Activated B cell treated with CpG ODN at 0.5 μM for 24 hours (primary cell): ENCODE results near the gene TPCN1. TPM values are rescaled to one million over a fixed set of nuclear protein-coding genes. Genes with fewer than 3 reads are reported as not detected.

ENCODE experiments used
- ATAC-seq: fragments of 200-7000 bp; cut with Tn5 transposase; one replicate; pipeline ENCODE4 v1.10.0; 2021; ENCODE audit warnings: low read depth, mild to moderate bottlenecking, moderate library complexity
- CTCF ChIA-PET: fragments of 350-600 bp; sonication (Branson Sonifier 250); formaldehyde crosslinking; loops from one replicate; lab custom pipeline; 2021; ENCODE audit warnings: antibody characterized with exemption; lab: Charles Lee
- POLR2A ChIA-PET: fragments of 350-600 bp; sonication (Branson Sonifier 250); formaldehyde crosslinking; loops from one replicate; lab custom pipeline; 2021; ENCODE audit warnings: antibody characterized with exemption; lab: Charles Lee
- DNase-seq: peaks from one replicate; pipeline ENCODE4 v3.0.0; 2022
- H3K27ac Mint-ChIP-seq: one replicate; pipeline ENCODE4 v1.8.0; 2020; ENCODE audit warnings: mixed read lengths
- H3K27me3 Mint-ChIP-seq: one replicate; pipeline ENCODE4 v1.8.0; 2021; ENCODE audit warnings: mixed read lengths
- H3K36me3 Mint-ChIP-seq: one replicate; pipeline ENCODE4 v1.8.0; 2021; ENCODE audit warnings: low read depth, mixed read lengths
- H3K4me1 Mint-ChIP-seq: one replicate; pipeline ENCODE4 v1.8.0; 2021; ENCODE audit warnings: mixed read lengths
- H3K4me3 Mint-ChIP-seq: one replicate; pipeline ENCODE4 v1.8.0; 2020; ENCODE audit warnings: mild to moderate bottlenecking, mixed read lengths
- H3K9me3 Mint-ChIP-seq: one replicate; pipeline ENCODE4 v1.8.0; 2020; ENCODE audit warnings: mixed read lengths
- CTCF ChIP-seq: fragments of 200-600 bp; IDR thresholded peaks from one replicate; pipeline ENCODE4 v1.8.0; 2022; ENCODE audit warnings: antibody characterized with exemption, mild to moderate bottlenecking
- intact Hi-C: fragments of 100-400 bp; cut with micrococcal nuclease; formaldehyde crosslinking; loops from one replicate; pipeline ENCODE4 v1.15.1; 2024
- total RNA-seq: library from RNA; stranded (reverse); gene quantifications from 2 replicates; pipeline ENCODE4 v1.2.3, GENCODE V29; 2022

The TPCN1 gene
- total RNA-seq, 1 donor from 2014 or later = 126 TPM

DNA sequence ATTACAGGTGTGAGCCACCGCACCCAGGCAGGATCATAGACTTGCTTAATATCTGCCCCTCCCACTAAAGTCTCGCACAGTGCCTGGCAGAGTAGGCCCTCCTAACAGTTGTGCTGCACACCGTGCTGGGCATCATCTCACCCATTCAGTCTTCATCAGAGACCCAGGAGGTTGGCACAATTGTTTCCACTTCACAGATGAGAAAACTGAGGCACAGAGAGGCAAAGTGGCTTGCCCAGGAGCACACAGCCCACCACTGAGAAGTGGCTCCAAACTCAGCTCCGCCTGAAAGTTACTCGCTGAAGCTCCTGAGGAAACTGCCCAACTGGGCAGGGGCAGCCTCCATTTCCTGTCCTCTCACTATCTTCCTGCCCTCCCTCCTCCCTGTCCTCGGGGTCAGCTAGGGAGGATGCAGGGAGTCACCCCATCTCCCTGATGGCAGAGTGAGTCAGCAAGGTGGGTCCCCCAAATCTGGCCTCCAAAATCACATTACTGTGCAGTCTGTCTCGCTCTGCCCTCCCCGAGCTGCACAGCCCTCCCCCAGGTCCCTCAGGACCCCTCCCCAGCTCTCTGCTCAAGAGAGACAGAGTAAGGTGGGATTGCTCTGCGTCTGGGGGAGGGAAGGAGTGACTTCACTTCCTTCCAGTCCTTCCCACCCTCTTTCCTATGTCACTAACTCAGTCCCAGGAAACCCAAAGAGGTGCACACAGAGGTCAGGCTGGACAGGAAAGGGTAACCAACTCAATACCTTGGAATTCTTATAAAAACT, 107.9 kb downstream of the TPCN1 start:
- Mint-ChIP-seq H3K36me3 (peaks cover 30% of the 10 kb centered on the region), H3K4me1 (peaks cover 25% of the 10 kb centered on the region), H3K27me3 (no peaks in the 10 kb centered on the region), H3K27ac (no peak overlapping the region), H3K4me3 (no peak overlapping the region), H3K9me3 (no peaks in the 10 kb centered on the region)
- no peak for TF ChIP-seq CTCF
- POLR2A ChIA-PET = interaction anchor here (0.7 kb wide), 1 partner anchor 12 kb away, joined by 3 read pairs; no protein-coding TSS in a partner anchor
- CTCF ChIA-PET = no interaction called here
- ATAC-seq = no peak
- intact Hi-C loops = no loop called here
- no peak for DNase-seq

GRCh38 chr12:113329791-113330417, 108.6 kb downstream of the TPCN1 start:
- DNase-seq = no peak
- POLR2A ChIA-PET = no interaction called here
- peaks cover 31% of the 10 kb centered on the region for H3K4me1 Mint-ChIP-seq
- H3K27me3 Mint-ChIP-seq = no peaks in the 10 kb centered on the region
- intact Hi-C loops = no loop called here
- peaks cover 33% of the 10 kb centered on the region for H3K36me3 Mint-ChIP-seq
- H3K4me3 Mint-ChIP-seq = no peak overlapping the region
- CTCF ChIA-PET = no interaction called here
- ATAC-seq = no peak
- no peaks in the 10 kb centered on the region for H3K9me3 Mint-ChIP-seq
- H3K27ac Mint-ChIP-seq = no peak overlapping the region
- TF ChIP-seq CTCF = no peak

DNA sequence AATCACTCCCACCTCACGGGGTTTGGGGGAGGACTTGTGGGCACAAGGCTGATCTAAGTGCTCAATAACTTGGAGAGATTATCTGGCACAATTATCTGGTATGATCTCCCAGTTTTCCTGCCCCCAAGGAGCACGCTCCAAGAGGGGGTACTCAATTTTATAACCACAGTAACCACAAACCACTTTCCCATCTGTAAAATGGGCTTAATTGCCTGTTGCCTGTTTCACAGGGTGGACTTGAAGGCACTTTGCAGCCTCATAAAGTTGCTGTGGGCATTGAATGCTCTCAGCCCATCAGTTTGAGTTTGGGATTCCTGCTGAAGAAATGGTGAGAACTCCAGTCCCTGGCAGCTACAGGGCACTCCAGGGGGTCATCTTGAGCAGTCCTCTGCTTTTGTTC, 109.2 kb downstream of the TPCN1 start:
- no peak for DNase-seq
- ChIA-PET POLR2A (no interaction called here), CTCF (no interaction called here)
- Mint-ChIP-seq H3K27me3 (no peaks in the 10 kb centered on the region), H3K9me3 (no peaks in the 10 kb centered on the region), H3K4me1 (peaks cover 33% of the 10 kb centered on the region), H3K27ac (no peak overlapping the region), H3K4me3 (no peak overlapping the region), H3K36me3 (peaks cover 33% of the 10 kb centered on the region)
- intact Hi-C loops = no loop called here
- TF ChIP-seq CTCF = no peak
- no peak for ATAC-seq

DNA sequence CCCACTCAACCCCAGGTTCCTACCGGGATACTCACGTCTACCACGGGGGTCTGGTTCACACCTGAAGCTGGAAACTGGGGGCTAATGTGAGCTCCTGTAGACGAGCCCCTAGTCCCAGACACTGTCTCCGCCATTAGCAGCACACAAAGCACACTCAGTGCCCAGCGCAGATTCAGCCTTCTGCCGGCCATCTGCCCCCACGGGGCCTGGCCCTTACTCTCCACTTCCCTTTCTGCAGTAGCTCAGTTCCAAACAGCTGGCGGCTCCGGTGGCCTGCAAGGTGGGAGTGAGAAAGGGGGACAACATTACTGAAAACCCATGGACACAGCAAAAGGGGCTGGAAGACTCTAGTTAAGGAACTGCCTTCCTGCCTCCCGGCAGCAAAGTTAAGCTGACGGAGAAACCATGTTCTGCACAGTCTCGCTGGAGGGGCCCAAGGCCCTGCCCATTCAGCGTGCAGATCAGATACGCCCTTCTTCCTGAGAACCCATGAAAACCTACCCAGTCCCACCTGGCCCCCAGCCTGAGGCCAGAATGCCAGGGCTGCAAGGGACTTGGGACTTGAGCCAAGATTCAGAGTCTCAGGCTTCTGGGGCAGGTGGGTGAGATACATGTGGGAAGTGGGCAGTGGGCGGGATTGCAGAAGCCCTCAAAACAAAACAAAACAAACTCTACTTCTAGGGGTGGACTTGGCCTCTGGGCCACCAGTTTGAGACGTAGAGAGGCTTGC, 111.6 kb downstream of the TPCN1 start:
- H3K4me3 Mint-ChIP-seq = peak overlapping the region; percentile 44
- H3K4me1 Mint-ChIP-seq = peaks cover 35% of the 10 kb centered on the region
- ChIA-PET POLR2A (interaction anchor here (1.2 to 1.4 kb wide), 2 partner anchors 104 to 148 kb away, joined by 3 read pairs; partner anchors contain the start of genes DDX54 and RITA1), CTCF (no interaction called here)
- no peak overlapping the region for H3K27ac Mint-ChIP-seq
- intact Hi-C loops = no loop called here
- no peaks in the 10 kb centered on the region for H3K9me3 Mint-ChIP-seq
- no peak for TF ChIP-seq CTCF
- no peaks in the 10 kb centered on the region for H3K27me3 Mint-ChIP-seq
- H3K36me3 Mint-ChIP-seq = peaks cover 30% of the 10 kb centered on the region
- DNase-seq (no peak), ATAC-seq (no peak)

GRCh38 chr12:113333418-113333750, 112.1 kb downstream of the TPCN1 start:
- H3K9me3 Mint-ChIP-seq = no peaks in the 10 kb centered on the region
- H3K27ac Mint-ChIP-seq = no peak overlapping the region
- H3K4me1 Mint-ChIP-seq = peaks cover 35% of the 10 kb centered on the region
- ChIA-PET POLR2A (no interaction called here), CTCF (no interaction called here)
- peak overlapping the region; percentile 95 for H3K4me3 Mint-ChIP-seq
- TF ChIP-seq CTCF = no peak
- peaks cover 28% of the 10 kb centered on the region for H3K36me3 Mint-ChIP-seq
- no peak for ATAC-seq
- intact Hi-C loops = no loop called here
- no peaks in the 10 kb centered on the region for H3K27me3 Mint-ChIP-seq
- no peak for DNase-seq
